GM12878 (cell line): ENCODE data around the gene WDR38. TPM values are rescaled to one million over a fixed set of nuclear protein-coding genes. Genes with fewer than 3 reads are reported as not detected.

Experiments
- ATAC-seq: fragments of 200-7000 bp; cut with Tn5 transposase; 3 replicates; pipeline ENCODE4 v1.9.1; 2020; ENCODE audit warnings: mild to moderate bottlenecking, moderate library complexity
- BruUV-seq: library from RNA; stranded (reverse); fragments of 400-500 nt; replicated peaks from 2 replicates; lab custom pipeline; 2021; lab: Mats Ljungman, UMichigan
- CTCF ChIA-PET: fragments of 300-600 bp; sonication (Branson Sonifier 250); formaldehyde crosslinking; extraction: SDS; loops from one replicate; lab custom pipeline; 2021; ENCODE audit warnings: inconsistent platforms; lab: Yijun Ruan, JAX
- POLR2A ChIA-PET: fragments of 350-600 bp; formaldehyde crosslinking; extraction: SDS; loops from one replicate; lab custom pipeline; 2021; ENCODE audit warnings: inconsistent platforms; lab: Charles Lee
- RAD21 ChIA-PET: fragments of 300-600 bp; sonication (Branson Sonifier 250); formaldehyde crosslinking; loops from one replicate; lab custom pipeline; 2023; ENCODE audit warnings: antibody characterized with exemption; ENCODE audit not compliant: unreplicated experiment; lab: Charles Lee
- SMC1A ChIA-PET: fragments of 300-600 bp; sonication (Branson Sonifier 250); formaldehyde crosslinking; loops from one replicate; lab custom pipeline; 2023; ENCODE audit not compliant: unreplicated experiment, uncharacterized antibody; lab: Charles Lee
- DNase-seq: peaks from one replicate; pipeline ENCODE4 v3.0.0-alpha.2; 2011; ENCODE audit warnings: low read depth, low spot score
- FAIRE-seq: peaks from 3 replicates; lab custom pipeline; 2011; peaks lifted over from hg19 to GRCh38; lab: Jason Lieb, UNC
- H2AFZ ChIP-seq: 2 replicates; pipeline ENCODE4 v1.6.0; 2011; ENCODE audit warnings: low read depth, low read length, control low read depth; ENCODE audit not compliant: control insufficient read depth
- H3K27ac ChIP-seq: 2 replicates; pipeline ENCODE4 v1.5.1; 2011; ENCODE audit warnings: control low read depth; ENCODE audit not compliant: control insufficient read depth, insufficient read depth
- H3K27me3 ChIP-seq, 2 experiments: replicated peaks in 1 of 2; 2 replicates each; pipeline versions ENCODE4 v1.6.0 to v1.6.1; 2011; ENCODE audit warnings: low read length in 1 of 2; ENCODE audit not compliant: control insufficient read depth in 2 of 2, insufficient read depth in 2 of 2
- H3K36me3 ChIP-seq, 2 experiments: 2 replicates each; pipeline ENCODE4 v1.5.1; 2011; ENCODE audit warnings: low read length in 1 of 2; ENCODE audit not compliant: control insufficient read depth in 2 of 2, insufficient read depth in 2 of 2
- H3K4me1 ChIP-seq: 2 replicates; pipeline ENCODE4 v1.6.1; 2011; ENCODE audit warnings: mild to moderate bottlenecking, low read length, moderate library complexity, mixed read lengths; ENCODE audit not compliant: control insufficient read depth, insufficient read depth
- H3K4me2 ChIP-seq: 2 replicates; pipeline ENCODE4 v1.6.0; 2011; ENCODE audit warnings: control low read depth; ENCODE audit not compliant: control insufficient read depth, insufficient read depth
- H3K4me3 ChIP-seq: fragments of 200-600 bp; sonication (generic); 2 replicates; pipeline ENCODE4 v1.5.1; 2016
- H3K79me2 ChIP-seq: 2 replicates; pipeline ENCODE4 v1.6.0; 2011; ENCODE audit warnings: low read length; ENCODE audit not compliant: control insufficient read depth, insufficient read depth
- H3K9ac ChIP-seq: 2 replicates; pipeline ENCODE4 v1.8.0; 2011; ENCODE audit warnings: low read length, control low read depth, mixed read lengths; ENCODE audit not compliant: control insufficient read depth, insufficient read depth
- H3K9me3 ChIP-seq: replicated peaks from 3 replicates; pipeline ENCODE4 v1.5.1; 2011; ENCODE audit warnings: mild to moderate bottlenecking, low read length; ENCODE audit not compliant: control insufficient read depth, insufficient read depth
- H4K20me1 ChIP-seq: 2 replicates; pipeline ENCODE4 v1.6.0; 2011; ENCODE audit not compliant: control insufficient read depth, insufficient read depth
- BHLHE40 ChIP-seq, 2 experiments: fragments of 450-650 bp in 1 of 2; IDR thresholded peaks; 2 replicates each; pipeline ENCODE4 v1.6.1; 2011 to 2017; ENCODE audit warnings: low read depth in 2 of 2, borderline replicate concordance in 1 of 2, improper control_type of control experiment in 1 of 2, low read length in 1 of 2, mild to moderate bottlenecking in 1 of 2
- BRCA1 ChIP-seq: IDR thresholded peaks from 2 replicates; pipeline ENCODE4 v1.6.1; 2011; ENCODE audit warnings: low read depth, low read length, improper control_type of control experiment
- E2F8 ChIP-seq: fragments of 450-650 bp; IDR thresholded peaks from 2 replicates; pipeline ENCODE4 v1.6.1; 2018; ENCODE audit warnings: mild to moderate bottlenecking, low read depth, moderate library complexity; ENCODE audit not compliant: partially characterized antibody
- MEF2B ChIP-seq: fragments of 450-650 bp; IDR thresholded peaks from 2 replicates; pipeline ENCODE4 v1.6.1; 2018; ENCODE audit warnings: mild to moderate bottlenecking, moderate library complexity; ENCODE audit not compliant: partially characterized antibody, poor library complexity, severe bottlenecking
- NFIC ChIP-seq: IDR thresholded peaks from 2 replicates; pipeline ENCODE4 v1.6.1; 2012; ENCODE audit warnings: low read depth, mild to moderate bottlenecking, inconsistent platforms, low read length, moderate library complexity
- POU2F2 ChIP-seq: IDR thresholded peaks from 3 replicates; pipeline ENCODE4 v1.6.1; 2011; ENCODE audit warnings: low read depth, mild to moderate bottlenecking, low read length, borderline replicate concordance
- RAD51 ChIP-seq: fragments of 450-650 bp; IDR thresholded peaks from 2 replicates; pipeline ENCODE4 v1.6.1; 2016; ENCODE audit warnings: moderate library complexity, mild to moderate bottlenecking, inconsistent platforms
- RB1 ChIP-seq: fragments of 450-650 bp; formaldehyde crosslinking; IDR thresholded peaks from 2 replicates; pipeline ENCODE4 v1.6.1; 2017; ENCODE audit warnings: mild to moderate bottlenecking, borderline replicate concordance
- RELA ChIP-seq: fragments of 450-650 bp; IDR thresholded peaks from 2 replicates; pipeline ENCODE4 v1.8.0; 2014; ENCODE audit warnings: borderline replicate concordance; ENCODE audit not compliant: partially characterized antibody
- STAT1 ChIP-seq: fragments of 450-650 bp; conservative IDR thresholded peaks from 2 replicates; pipeline ENCODE4 v1.6.1; 2014; ENCODE audit warnings: antibody characterized with exemption, mild to moderate bottlenecking
- TCF7 ChIP-seq: IDR thresholded peaks from 2 replicates; pipeline ENCODE4 v1.6.1; 2014; ENCODE audit warnings: antibody characterized with exemption, borderline replicate concordance
- WGBS: methylation state at CpG from one replicate; pipeline ENCODE4 v1.1.6; 2016; ENCODE audit warnings: low lambda C conversion rate; ENCODE audit not compliant: insufficient replicate concordance, insufficient coverage; ENCODE audit errors: missing lambda C conversion rate; 5-methylcytosine and 5-hydroxymethylcytosine counted together
- in situ Hi-C: fragments of 300-500 bp; cut with MboI; formaldehyde crosslinking; loops from 9 replicates; pipeline ENCODE4 v1.14.3; 2018; ENCODE audit warnings: mixed read lengths
- intact Hi-C: fragments of 100-400 bp; cut with micrococcal nuclease; formaldehyde crosslinking; loops from one replicate; pipeline ENCODE4 v1.14.2; 2022; ENCODE audit not compliant: unreplicated experiment
- polyA plus RNA-seq, 11 experiments: library from polyadenylated mRNA; depleted of rRNA in 4 of 11; unstranded in 6 of 11; stranded (reverse) in 5 of 11; fragments of >200 nt; fragmentation: Nextera tagmentation in 4 of 11; fragmentation: Illumina TruSeq in 1 of 11; extraction: Ambion mirVana in 4 of 11; extraction: Trizol in 1 of 11; gene quantifications; 1 replicate in 1 of 11; 2 replicates in 10 of 11; pipeline versions ENCODE4 v1.2.1 to v1.2.3, GENCODE V29; 2011 to 2016; ENCODE audit warnings: inconsistent platforms in 2 of 11, missing spikeins in 2 of 11, low read depth in 1 of 11
- total RNA-seq, 4 experiments: library from RNA; depleted of rRNA in 3 of 4; stranded (reverse); fragments of >200 nt in 3 of 4; fragmentation: Illumina TruSeq in 1 of 4; extraction: Trizol in 1 of 4; gene quantifications; 2 replicates each; pipeline versions ENCODE4 v1.2.1 to v1.2.3, GENCODE V29; 2013 to 2021
- TF ChIP-seq, protein P1 (sequence below): fragments of 450-650 bp; IDR thresholded peaks from 2 replicates; pipeline ENCODE4 v1.6.1; 2017; ENCODE audit warnings: mild to moderate bottlenecking, low read depth, inconsistent platforms; ENCODE audit not compliant: poor library complexity, severe bottlenecking
- TF ChIP-seq, protein P2 (sequence below): fragments of 450-650 bp; conservative IDR thresholded peaks from 2 replicates; pipeline ENCODE4 v1.6.1; 2017; ENCODE audit warnings: mild to moderate bottlenecking, moderate library complexity

WDR38 gene
- total and polyA plus RNA-seq, 10 of the 15 experiments (the other 5 are each of a cell fraction or from before 2014, with no cell fraction given): not detected

- RAD21 ChIA-PET: no interaction called here
- no peak for FAIRE-seq
- intact Hi-C loops: no loop called here
- no peak overlapping the region for H3K4me2 ChIP-seq
- POLR2A ChIA-PET: interaction anchor here (1.4 kb wide), 1 partner anchor 10 kb away, joined by 3 read pairs; no protein-coding TSS in a partner anchor
- WGBS: 82% methylated on average over 12 of the region's 12 CpGs
- BruUV-seq: no TSS peak
- SMC1A ChIA-PET: no interaction called here
- CTCF ChIA-PET: interaction anchor here (1.1 to 1.6 kb wide), 2 partner anchors 10 to 34 kb away, joined by 3 to 4 read pairs; no protein-coding TSS in a partner anchor
- no peak overlapping the region for H3K27ac ChIP-seq
- H3K9me3 ChIP-seq: no peaks in the 10 kb centered on the region
- no peaks in the 10 kb centered on the region for H3K79me2 ChIP-seq
- H4K20me1 ChIP-seq: no peaks in the 10 kb centered on the region
- no peak for ATAC-seq
- H3K4me1 ChIP-seq: no peaks in the 10 kb centered on the region
- no peak for DNase-seq
- no peaks in the 10 kb centered on the region for H3K36me3 ChIP-seq
- in situ Hi-C loops: no loop called here
- no peak overlapping the region for H2AFZ ChIP-seq
- H3K27me3 ChIP-seq: no peaks in the 10 kb centered on the region
- H3K9ac ChIP-seq: no peak overlapping the region
- no peak overlapping the region for H3K4me3 ChIP-seq
- TF ChIP-seq, protein P1, sequence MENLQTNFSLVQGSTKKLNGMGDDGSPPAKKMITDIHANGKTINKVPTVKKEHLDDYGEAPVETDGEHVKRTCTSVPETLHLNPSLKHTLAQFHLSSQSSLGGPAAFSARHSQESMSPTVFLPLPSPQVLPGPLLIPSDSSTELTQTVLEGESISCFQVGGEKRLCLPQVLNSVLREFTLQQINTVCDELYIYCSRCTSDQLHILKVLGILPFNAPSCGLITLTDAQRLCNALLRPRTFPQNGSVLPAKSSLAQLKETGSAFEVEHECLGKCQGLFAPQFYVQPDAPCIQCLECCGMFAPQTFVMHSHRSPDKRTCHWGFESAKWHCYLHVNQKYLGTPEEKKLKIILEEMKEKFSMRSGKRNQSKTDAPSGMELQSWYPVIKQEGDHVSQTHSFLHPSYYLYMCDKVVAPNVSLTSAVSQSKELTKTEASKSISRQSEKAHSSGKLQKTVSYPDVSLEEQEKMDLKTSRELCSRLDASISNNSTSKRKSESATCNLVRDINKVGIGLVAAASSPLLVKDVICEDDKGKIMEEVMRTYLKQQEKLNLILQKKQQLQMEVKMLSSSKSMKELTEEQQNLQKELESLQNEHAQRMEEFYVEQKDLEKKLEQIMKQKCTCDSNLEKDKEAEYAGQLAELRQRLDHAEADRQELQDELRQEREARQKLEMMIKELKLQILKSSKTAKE: no peak
- no peak for TF ChIP-seq STAT1
- no peak for TF ChIP-seq TCF7
- TF ChIP-seq, protein P2, sequence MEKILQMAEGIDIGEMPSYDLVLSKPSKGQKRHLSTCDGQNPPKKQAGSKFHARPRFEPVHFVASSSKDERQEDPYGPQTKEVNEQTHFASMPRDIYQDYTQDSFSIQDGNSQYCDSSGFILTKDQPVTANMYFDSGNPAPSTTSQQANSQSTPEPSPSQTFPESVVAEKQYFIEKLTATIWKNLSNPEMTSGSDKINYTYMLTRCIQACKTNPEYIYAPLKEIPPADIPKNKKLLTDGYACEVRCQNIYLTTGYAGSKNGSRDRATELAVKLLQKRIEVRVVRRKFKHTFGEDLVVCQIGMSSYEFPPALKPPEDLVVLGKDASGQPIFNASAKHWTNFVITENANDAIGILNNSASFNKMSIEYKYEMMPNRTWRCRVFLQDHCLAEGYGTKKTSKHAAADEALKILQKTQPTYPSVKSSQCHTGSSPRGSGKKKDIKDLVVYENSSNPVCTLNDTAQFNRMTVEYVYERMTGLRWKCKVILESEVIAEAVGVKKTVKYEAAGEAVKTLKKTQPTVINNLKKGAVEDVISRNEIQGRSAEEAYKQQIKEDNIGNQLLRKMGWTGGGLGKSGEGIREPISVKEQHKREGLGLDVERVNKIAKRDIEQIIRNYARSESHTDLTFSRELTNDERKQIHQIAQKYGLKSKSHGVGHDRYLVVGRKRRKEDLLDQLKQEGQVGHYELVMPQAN: no peak
- no peak for TF ChIP-seq RAD51
- TF ChIP-seq POU2F2: no peak
- TF ChIP-seq RB1: no peak
- no peak for TF ChIP-seq RELA
- TF ChIP-seq BRCA1: no peak
- no peak for TF ChIP-seq NFIC
- TF ChIP-seq E2F8: no peak
- TF ChIP-seq BHLHE40 (IDR thresholded peaks at IDR 0.05; ENCODE audit: borderline replicate concordance in 1 of 2, low read depth in 2 of 2, low read length in 1 of 2): no peak
- TF ChIP-seq MEF2B: no peak
These were observed 44.9 kb upstream of the WDR38 start for GRCh38 chr9:124808246-124808956.
